Measurements from ENCODE around the gene DLG2.

The DLG2 gene

DNA sequence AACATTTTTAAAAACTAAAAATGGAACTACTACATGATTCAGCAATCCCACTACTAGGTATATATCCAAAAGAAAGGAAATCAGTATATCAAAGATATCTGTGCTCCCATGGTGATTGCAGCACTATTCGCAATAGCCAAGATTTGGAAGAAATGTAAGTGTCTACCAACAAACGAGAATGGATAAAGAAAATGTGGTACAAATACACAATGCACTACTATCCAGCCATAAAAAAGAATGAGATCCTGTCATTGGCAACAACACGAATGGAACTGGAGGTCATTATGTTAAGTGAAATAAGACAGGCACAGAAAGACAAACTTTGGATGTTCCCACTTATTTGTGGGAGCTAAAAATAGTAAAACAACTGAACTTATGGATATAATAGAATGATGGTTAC is 1765.1 kb downstream of the DLG2 start:
- Mint-ChIP-seq H3K4me1 (no peaks in the 10 kb centered on the region), H3K9me3 (peaks cover 24% of the 10 kb centered on the region), H3K4me3 (no peak overlapping the region), H3K36me3 (ENCODE audit: low read depth) (no peaks in the 10 kb centered on the region), H3K27me3 (ENCODE audit: low read depth, poor library complexity) (no peaks in the 10 kb centered on the region), H3K27ac (no peak overlapping the region)
- DNase-seq, result no peak
- TF ChIP-seq, protein P1, sequence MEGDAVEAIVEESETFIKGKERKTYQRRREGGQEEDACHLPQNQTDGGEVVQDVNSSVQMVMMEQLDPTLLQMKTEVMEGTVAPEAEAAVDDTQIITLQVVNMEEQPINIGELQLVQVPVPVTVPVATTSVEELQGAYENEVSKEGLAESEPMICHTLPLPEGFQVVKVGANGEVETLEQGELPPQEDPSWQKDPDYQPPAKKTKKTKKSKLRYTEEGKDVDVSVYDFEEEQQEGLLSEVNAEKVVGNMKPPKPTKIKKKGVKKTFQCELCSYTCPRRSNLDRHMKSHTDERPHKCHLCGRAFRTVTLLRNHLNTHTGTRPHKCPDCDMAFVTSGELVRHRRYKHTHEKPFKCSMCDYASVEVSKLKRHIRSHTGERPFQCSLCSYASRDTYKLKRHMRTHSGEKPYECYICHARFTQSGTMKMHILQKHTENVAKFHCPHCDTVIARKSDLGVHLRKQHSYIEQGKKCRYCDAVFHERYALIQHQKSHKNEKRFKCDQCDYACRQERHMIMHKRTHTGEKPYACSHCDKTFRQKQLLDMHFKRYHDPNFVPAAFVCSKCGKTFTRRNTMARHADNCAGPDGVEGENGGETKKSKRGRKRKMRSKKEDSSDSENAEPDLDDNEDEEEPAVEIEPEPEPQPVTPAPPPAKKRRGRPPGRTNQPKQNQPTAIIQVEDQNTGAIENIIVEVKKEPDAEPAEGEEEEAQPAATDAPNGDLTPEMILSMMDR (IDR thresholded peaks at IDR 0.05), result no peak

DNA sequence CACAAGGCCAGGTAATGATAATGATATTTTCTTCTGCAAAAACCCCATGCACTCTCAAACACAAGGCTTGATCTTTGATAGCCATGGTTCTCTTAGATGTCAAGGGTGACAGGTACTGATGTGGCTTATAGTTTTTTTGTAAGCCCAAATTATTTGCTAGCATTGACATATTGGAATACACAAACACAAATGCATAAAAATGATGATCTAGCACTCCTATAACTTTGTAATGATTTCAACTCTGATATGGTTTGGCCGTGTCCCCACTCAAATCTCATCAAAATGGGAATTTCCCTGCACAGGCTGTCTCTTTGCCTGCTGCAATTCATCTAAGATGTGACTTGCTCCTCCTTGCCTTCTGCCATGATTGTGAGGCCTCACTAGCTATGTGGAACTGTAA is 1768.5 kb downstream of the DLG2 start:
- no peak overlapping the region for H3K27ac Mint-ChIP-seq
- no peak overlapping the region for H3K4me3 Mint-ChIP-seq
- no peak for DNase-seq
- H3K36me3 Mint-ChIP-seq (ENCODE audit: low read depth), result no peaks in the 10 kb centered on the region
- H3K9me3 Mint-ChIP-seq, result peaks cover 37% of the 10 kb centered on the region
- TF ChIP-seq, protein P1 (IDR thresholded peaks at IDR 0.05), result no peak
- H3K4me1 Mint-ChIP-seq, result no peaks in the 10 kb centered on the region
- H3K27me3 Mint-ChIP-seq (ENCODE audit: low read depth, poor library complexity), result peaks cover 3% of the 10 kb centered on the region

DNA sequence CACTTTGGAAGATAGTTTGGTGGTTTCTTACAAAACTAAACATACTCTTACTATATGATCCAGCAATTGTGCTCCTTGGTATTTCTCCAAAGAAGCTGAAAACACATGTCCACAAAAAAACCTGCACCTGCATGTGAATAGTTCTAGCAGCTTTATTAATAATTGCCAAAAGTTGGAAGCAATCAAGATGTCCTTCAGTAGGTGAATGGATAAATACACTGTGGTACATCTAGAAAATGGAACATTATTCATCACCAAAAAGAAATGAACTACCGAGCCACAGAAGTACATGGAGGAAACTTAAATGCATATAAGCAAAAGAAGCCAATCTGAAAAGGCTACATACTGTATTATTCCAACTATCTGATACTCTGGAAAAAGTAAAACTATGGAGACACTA is 1771.9 kb downstream of the DLG2 start:
- no peak for DNase-seq
- Mint-ChIP-seq H3K27ac (no peak overlapping the region), H3K4me1 (no peaks in the 10 kb centered on the region), H3K27me3 (ENCODE audit: low read depth, poor library complexity) (peaks cover 3% of the 10 kb centered on the region), H3K9me3 (peaks cover 30% of the 10 kb centered on the region), H3K36me3 (ENCODE audit: low read depth) (no peaks in the 10 kb centered on the region), H3K4me3 (no peak overlapping the region)
- TF ChIP-seq, protein P1 (IDR thresholded peaks at IDR 0.05), result no peak

DNA sequence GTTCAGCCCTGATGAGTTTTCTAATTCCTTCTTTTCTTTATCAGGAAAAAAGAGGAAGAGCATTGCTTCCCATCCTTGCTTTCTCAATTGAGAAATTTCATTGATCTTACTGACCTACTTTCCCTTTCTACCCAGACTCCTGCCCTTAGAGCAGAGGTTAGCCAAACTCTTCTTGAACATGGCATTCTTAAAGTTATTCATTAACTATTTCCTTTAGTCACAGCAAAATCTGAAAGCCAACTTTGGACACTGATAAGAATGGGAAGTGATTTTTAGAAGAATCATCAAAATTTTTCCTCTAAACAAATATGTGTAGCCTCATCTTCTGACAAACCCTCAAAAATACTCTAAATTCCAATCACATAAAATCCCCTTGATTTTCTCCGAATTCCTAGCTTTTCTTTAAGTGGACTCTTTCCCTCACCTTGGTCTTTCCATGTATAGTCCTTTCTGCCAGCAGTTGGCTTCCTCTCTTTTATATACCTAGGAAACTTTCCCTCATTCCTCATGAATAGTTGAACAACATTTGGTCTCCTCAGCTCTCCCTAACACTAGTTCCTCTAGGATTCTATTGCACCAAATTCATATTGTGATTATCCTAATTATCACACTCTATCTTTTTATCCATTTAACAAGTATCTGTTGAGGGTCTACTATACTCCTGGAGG is 1774.2 kb downstream of the DLG2 start:
- Mint-ChIP-seq H3K36me3 (ENCODE audit: low read depth) (no peaks in the 10 kb centered on the region), H3K27ac (no peak overlapping the region), H3K27me3 (ENCODE audit: low read depth, poor library complexity) (peaks cover 3% of the 10 kb centered on the region), H3K4me1 (no peaks in the 10 kb centered on the region), H3K4me3 (no peak overlapping the region), H3K9me3 (peaks cover 21% of the 10 kb centered on the region)
- TF ChIP-seq, protein P1 (IDR thresholded peaks at IDR 0.05), result no peak
- no peak for DNase-seq

DNA sequence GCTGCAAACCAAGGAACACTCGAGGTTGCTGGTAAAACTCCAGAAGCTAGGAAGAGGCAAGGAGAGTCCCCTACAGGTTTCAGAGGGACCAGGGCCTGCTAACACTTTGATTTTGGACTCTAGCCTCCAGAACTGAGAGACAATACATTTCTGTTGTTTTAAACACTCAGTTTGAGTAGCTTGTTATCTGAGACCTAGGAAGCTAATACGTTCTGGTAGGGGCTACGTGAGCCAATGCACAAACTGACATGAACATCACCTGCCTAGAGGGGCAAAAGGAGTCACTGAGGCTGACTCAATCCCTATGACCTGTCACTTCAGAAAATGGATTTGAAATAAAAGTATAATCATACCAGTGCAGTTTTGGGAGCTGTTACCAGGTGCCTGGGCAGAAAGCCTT is 1775.1 kb downstream of the DLG2 start:
- Mint-ChIP-seq H3K9me3 (peaks cover 13% of the 10 kb centered on the region), H3K27me3 (ENCODE audit: low read depth, poor library complexity) (peaks cover 3% of the 10 kb centered on the region), H3K4me1 (no peaks in the 10 kb centered on the region), H3K4me3 (no peak overlapping the region), H3K27ac (no peak overlapping the region), H3K36me3 (ENCODE audit: low read depth) (no peaks in the 10 kb centered on the region)
- DNase-seq, result no peak
- TF ChIP-seq, protein P1 (IDR thresholded peaks at IDR 0.05), result no peak

DNA sequence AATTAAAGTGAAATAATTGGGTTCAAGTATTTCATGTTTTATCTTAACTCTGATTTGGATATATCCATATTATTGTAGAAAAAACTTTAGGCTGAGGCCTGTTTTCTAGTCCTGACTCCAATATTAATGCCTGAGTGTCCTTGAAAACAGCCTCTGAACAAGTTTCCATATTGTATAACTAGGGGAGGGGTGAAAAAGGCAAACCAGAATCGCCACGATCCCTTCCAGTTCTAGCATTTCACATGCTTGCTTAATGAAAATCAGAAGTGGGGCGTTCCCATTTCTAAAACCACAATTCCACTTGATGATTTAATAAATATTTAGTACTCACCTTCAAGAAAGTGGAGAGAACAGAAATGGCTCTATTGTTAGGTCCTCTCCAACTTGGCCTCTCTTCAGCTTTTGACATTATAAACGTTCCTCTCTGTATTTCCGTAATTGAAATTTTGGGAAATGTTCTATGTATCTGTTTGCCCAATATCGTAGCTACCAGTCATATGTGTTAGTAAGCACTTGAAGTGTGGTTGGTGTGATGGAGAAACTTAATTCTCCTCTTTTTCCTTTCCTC is 1779.6 kb downstream of the DLG2 start:
- no peak for DNase-seq
- peaks cover 8% of the 10 kb centered on the region for H3K27me3 Mint-ChIP-seq (ENCODE audit: low read depth, poor library complexity)
- no peaks in the 10 kb centered on the region for H3K4me1 Mint-ChIP-seq
- no peak overlapping the region for H3K4me3 Mint-ChIP-seq
- H3K9me3 Mint-ChIP-seq, result no peaks in the 10 kb centered on the region
- TF ChIP-seq, protein P1 (IDR thresholded peaks at IDR 0.05), result no peak
- H3K36me3 Mint-ChIP-seq (ENCODE audit: low read depth), result no peaks in the 10 kb centered on the region
- H3K27ac Mint-ChIP-seq, result no peak overlapping the region

Data from nephron progenitor cell (in vitro differentiated cells).